ENCODE measurements around the gene UNK.
"Not testable (repeated sequence)": the region's sequence is repeated elsewhere in the genome, so short reads cannot be mapped to it uniquely, and the experiment has no call there.

The UNK gene

DNA sequence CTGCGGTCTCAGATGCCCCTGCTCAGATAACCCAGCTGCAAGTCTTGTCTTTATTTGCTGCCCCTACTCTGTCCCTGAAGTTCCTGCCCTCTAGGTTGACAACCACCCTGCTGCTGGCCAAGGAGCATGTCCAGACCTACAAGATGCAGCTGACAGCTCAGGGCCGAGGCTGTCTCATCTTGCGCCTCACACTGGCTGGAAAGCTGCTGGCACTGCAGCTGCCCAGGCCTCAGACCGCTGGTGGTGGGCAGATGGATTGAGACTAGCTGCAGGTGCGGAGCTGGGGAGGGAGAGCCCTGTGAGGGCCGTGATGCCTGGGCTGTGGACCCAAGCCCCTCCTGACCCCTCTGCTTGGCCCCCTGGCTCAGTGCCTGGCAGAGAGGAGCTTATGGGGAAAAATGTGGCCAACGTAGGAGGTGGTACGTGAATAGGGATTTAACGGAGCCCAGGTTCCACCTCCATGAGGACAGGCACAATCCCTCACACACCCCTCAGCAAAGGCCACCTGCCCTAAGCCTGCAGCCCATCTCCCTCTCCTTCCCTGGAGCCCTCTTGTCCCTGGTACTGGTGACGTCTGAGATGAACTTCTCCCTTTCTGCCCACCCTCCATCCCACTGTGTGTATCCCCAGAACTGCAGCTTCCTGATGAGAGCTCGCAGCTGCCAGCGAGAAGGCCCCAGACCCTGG lies 11.3 kb upstream of the UNK start:
- no peak for DNase-seq (ENCODE audit: low read depth in 1 of 2, low spot score in 1 of 2)

DNA sequence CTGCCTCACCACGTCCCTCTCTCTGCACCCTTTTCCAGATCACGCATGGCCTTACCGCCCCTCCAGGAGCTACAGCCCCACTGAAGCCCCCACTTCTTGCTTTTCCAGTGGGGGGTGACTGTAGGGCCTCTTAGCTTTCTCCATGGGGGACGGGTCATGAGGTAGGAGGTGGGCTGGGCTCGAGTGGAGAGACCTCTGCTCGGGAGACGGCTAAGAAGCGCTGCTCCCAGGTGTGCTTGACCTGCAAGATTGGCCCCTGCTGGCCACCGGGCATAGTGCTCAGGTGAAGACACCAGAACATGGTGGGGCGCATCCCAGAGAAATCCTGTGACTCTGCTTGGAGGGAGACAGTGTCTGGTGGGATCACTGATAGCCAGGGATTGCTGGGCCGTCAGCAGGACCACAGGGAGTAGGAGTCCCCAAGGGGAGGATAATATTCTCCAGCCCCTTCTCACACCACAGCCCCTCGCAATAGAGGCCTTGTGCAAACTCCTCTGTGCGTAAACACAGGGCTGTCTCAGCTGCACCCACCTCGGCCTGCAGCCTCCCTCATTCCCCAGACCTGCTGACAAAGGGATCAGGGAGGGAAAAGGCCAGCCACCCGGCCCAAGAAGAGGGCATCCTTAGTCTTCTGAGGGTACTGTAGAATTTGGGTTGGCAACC lies 10.7 kb upstream of the UNK start:
- DNase-seq (ENCODE audit: low read depth in 1 of 2, low spot score in 1 of 2), result no peak

DNA sequence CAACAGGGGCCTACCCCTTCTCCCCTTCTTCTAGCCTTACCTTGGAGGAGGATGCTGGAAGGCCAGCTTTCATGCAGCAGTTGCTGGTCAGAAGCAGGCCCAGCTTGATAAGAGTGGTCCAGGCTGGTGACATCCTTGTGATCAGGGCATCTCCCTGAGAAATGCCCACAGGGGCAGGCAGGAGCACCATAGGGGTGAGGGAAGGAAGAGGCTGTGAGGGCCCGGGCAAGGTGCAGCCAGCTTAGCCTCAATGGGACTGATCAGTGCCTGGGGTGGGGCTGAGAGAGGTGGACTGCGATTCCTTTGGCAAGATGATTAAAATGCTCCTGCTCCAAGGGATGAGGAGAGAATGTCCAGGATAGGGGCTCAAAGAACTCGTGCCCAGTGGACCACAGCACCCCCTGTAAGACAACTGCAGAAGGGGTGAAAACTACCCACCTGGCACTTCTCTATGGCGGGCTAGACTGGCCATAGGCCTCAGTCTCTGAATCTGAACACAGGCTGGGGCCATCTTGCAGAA lies 10.1 kb upstream of the UNK start:
- DNase-seq (ENCODE audit: low read depth in 1 of 2, low spot score in 1 of 2), result no peak

DNA sequence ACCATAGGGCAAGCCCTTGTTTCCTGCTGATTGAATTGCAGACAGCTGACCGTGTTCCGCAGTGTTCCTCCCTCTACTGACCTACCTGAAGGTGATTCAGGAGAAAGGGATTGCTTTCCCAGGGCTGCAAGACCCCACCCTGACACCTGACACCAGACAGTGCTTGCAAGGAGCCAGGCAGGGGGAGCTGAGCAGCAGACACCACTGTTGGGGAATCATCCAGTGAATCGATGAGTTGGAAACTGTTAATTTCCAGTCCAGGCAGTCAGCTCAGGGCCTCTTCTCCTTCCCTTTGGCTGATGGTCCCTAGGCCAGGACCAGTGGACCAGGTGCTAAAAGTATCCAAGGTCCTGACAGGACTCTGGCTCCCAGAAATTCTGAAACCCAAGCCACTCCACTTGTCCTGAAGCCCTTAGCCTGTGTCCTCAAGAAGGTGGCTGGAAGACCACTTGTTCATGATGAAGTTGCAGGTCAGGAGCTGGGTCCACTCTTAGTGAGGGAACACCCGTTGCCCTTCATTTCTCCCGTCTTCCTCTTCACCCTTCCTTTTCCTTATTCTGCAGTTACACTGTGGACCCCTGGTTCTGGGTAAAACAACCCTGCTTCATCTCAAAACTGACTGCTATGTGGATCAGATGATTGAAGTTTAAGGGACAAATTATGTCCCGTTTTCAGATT lies 9.5 kb upstream of the UNK start:
- no peak for DNase-seq (ENCODE audit: low read depth in 1 of 2, low spot score in 1 of 2)

DNA sequence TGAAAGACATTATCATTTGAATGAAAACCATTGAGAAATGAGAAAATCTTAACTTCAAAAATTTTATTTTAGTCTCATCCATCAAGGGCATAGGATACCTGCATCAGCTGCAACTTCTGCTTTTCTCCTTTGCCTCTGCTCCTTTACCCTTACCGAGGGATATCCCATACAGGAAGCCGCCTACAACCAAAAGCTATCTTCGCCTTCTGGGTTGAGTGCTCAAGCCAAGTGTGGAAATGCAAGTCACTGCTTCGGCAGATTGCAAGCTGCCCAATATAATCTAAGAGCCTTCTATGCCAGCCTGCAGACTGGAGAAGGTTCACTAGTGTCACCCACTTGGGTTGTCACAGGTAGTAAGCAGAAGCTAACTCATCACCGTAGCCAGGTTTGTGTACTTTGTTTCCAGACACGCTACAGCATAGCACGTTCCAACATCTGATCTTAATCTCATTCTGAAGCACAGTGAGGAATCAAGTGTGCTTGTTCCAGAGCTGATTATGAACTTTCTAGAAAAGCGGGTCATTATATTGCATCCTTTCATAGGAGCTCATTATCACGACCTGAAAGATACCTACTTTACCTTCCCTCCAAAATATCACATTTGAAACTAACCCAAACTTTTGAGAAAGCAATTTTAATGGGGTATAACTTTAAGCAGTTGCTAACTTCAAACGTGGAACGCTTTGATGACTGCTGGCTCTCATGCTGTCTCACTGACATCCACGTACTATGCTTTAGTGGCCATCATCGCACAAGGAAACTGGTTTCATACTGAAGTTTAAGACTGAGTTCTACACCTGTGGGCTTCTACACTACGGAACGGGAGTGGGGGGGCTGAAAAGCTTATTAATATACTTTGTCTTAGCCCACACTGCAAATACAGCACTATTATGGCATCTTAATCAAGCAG lies 8.0 kb upstream of the UNK start:
- DNase-seq (ENCODE audit: low read depth in 1 of 2, low spot score in 1 of 2), result no peak

DNA sequence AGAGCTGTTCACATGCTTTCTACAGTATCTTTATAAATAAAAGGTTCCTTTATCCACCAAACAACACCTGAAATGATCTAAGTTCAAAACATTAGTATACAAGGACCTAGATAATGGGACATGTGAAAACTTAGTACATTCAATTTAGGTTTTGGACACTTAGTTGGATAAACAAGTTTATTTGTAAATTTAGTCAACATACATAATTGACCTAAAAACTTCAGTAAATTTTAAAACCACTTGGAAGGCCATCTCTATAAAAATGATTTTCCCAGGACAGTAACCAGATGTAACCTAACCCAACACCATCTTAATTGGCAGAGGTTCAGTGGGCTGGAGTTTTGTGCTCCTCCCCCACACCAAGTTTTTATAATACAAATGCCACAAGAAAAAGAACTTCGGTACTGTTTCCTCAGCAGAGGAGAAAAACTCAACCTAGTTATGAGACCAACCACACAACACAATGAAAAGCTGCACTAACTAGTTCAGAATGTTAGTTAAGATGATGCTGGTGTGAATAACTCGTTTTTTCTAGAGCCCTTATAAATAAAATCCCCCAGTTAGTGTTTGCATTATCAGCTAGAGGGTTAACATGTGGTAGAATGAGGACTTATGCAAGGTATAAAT lies 7.2 kb upstream of the UNK start:
- no peak for DNase-seq (ENCODE audit: low read depth in 1 of 2, low spot score in 1 of 2)

DNA sequence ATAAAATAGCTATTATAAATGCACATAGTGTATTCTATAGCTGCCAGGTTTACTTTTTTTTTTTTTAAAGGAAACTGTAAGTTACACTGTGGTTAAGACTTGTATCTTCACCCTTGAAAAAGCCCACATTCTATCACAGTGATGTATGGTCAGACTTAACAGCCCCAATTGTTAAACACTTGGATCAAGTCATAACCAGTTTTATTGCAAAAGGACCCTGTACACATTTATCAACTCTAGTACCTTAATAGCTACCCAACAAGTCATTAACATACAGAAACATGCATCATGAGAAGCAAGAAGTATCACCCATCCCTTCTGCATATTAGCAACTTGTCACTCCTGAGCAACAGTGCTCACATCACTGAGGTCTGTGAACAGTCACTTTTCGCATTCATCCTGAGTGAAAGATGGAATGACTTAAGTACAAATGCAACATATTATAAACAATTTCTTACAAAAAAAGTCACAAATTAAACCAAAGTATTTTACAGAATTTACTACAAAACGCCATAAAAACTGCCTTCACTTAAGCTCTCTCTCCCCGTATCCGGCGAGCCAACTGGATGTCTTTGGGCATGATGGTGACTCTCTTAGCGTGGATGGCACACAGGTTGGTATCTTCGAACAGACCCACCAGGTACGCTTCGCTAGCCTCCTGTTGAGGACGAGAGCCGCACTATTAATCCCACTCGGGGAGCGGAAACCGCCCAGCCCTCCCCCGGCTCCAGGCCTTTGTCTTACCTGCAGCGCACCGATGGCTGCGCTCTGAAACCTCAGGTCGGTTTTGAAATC lies 6.3 kb upstream of the UNK start:
- not testable (repeated sequence) for DNase-seq (ENCODE audit: low read depth in 1 of 2, low spot score in 1 of 2)

DNA sequence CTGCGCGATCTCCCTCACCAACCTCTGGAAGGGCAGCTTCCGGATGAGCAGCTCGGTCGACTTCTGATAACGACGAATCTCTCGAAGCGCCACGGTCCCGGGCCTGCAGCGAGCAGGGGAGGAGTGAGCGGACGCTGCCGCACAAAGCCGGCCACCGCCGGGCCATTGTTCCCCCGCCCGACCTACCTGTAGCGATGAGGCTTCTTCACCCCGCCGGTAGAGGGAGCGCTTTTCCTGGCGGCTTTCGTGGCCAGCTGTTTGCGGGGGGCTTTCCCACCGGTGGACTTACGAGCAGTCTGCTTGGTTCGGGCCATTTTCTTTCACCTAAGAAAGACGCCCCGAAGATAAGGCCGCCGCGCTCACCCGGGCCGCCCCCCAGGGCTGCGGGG lies 5.8 kb upstream of the UNK start:
- no peak for DNase-seq (ENCODE audit: low read depth in 1 of 2, low spot score in 1 of 2)

DNA sequence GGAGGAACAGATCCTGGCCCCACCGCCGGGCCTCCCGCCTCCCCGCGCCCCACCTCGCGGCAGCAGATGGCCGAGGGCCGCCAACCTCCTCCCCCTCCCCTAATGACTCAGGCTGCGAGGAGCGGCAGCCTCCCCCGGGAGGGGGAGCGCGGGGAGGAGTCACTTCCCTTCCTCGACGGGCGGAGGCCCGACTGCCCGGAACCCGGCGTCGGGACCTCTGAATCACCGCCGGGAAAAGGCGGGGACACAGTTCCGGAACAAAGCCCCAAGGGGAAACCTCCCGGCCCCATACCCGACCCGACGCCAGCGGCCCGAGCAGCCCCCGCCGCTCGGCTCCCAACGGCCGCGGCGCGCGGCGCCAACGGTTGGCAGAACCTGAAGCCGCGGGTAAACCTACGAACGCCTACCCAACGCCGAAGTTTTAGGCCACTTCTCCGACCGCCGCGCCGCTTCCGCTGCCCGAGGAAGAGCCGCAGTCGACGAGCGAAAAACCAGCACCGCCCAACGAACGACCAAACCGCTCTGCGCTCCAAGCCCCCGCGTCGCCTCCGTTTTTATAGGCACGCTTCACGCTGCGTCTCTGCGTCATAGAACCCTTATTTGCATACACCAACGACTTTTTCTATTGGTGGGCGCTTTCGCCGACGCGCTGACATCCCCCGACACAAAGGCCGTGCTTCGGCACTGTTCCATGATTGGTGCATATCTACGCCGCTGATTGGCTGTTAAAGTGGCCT lies 5.2 kb upstream of the UNK start:
- peak; percentile 88 to 92 for DNase-seq (ENCODE audit: low read depth in 1 of 2, low spot score in 1 of 2)

DNA sequence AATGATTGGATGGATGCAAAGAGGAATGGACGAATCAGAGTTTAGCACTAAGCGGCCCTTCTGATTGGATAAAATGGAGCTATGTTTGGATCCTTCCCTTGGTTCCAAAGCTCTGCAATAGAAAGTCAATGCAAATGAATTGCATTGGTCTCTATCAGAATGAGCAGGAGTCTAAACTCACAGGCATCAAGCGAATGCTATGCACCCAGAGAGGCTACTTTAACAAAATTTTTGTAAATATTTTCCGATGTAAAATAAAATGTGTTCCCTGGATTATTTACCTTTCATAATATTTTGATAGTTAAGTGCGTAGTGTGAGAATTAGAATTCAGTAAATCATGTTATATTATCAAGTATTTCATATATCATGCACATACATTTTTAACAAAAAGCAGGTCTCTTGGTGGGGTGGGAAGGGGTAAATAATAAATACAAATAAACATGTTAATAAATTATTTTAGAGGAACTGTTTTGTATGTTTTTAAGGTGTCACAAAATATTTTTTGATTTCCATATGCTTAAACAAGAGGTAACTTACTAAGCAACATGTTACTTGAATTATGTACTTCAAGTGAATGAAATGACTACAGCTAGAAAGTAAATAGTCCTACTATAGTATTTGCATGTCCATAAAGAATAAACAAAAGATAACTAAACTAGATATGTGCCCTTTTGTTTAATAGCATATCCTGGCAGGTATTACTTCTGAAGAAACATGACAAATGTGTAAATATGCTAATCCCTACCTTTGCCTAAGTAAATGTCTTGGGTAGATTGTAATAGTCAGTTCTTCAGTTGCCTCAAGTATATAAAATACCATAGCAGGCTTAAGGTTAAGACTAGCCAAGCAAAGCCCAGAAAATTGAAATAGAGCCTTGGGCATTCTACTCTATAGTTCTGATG lies 4.4 kb upstream of the UNK start:
- DNase-seq (ENCODE audit: low read depth in 1 of 2, low spot score in 1 of 2), result no peak

DNA sequence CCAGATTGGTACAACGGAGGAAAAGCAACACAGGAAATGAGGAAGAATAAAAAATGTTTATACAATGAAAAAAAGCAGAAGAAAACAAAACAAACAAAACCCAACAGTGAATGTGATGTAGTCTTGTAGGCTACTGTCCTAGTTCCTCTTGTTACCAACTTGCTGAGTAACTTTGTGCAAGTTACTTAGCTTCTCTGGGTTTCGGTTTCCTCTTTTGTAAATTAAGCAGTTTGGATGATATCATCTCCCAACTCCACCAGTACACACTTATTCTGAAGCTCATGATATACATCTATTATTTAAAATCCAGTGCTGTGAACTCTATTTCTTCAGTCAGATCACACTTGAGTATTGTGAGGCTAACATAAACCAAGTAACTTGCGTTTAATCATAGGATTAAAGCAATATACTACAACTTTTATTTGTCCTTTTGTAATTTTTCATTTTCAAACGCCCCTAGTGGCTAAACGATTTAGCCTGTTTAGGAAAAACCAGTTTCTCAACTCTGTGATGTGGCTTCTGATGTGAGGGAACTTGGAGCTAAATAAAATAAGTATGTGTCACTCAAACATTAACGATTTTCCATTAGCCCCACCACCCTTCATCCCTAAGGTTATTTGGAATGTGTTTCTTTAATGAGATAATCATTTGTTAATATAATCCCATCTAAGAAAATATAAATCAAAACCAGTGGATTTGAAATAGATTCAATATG lies 1.4 kb upstream of the UNK start:
- no peak for DNase-seq (ENCODE audit: low read depth in 1 of 2, low spot score in 1 of 2)

DNA sequence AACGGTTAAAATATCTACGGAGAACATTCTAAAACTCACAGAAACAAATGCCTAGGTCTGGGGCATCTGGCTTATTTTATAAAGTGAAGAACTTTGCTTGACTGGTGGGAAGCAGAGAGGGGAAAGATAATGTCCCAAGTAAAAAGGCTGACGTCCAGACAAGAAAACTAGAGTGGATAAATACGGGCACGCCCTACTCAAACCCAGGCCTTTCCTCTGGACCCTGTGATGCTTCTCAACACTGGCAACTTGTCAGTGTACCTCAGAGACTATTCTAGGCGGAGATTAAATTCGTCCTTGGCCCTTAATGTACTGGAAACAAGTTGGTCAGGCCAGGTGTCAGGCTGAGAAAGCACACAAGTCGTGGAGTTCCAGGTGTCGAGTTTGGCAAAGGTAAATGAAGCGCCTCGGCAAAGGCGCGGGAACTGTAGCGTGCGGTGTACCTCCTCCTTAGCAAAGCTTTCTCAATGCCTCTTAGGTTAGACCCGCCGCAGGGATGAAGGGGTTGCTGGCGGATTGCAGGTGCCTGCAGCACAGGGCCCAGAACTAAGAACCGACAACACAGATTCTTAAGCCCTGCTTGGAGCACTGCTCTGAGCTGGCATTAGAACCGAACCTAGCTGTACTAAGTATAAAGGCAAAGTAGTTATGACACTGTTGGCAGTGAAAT lies 668 bp upstream of the UNK start:
- DNase-seq (ENCODE audit: low read depth in 1 of 2, low spot score in 1 of 2), result no peak

DNA sequence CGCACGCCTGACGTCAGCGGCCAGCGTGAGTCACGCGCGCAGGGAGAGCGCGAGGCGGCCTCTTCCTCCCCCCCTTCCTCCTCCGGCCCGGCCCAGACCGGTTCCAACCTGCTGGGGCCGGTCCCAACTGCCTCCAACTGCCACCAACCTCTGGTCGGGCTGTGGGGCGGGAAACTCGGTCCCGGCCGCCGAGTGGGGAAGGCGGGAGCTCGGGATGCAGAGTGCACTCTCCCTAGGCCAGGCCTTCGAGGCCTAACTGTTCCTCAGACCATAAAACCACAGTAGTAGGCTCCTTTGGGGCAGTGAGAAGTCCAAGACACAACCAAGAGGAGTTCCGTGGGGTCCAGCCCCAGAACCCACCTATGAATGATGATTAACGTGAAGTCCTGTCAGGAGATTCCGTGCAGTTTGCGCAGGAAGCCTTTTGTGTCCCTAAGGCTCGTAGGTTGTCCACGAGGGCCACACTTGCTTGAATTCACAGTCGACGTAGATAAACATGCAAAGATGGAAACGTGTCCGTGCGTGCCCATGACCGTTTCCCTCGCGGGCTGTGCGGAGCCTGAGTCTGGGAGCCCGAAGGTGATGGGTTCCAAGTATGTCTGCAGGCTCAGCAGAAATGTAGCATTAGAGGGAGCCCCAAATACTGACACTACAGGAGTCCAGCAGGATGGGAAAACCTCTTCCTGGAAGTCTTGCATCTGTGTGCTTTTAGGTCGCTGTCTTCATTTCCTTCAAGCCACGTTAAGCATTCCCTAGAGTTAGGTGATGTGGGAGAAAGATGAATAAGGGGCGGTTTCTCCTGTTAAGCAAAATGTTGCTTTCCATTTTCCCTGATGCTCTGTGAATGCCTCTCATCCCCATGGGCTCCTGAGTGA lies 647 bp downstream of the UNK start:
- peak; percentile 79 to 86 for DNase-seq (ENCODE audit: low read depth in 1 of 2, low spot score in 1 of 2)

DNA sequence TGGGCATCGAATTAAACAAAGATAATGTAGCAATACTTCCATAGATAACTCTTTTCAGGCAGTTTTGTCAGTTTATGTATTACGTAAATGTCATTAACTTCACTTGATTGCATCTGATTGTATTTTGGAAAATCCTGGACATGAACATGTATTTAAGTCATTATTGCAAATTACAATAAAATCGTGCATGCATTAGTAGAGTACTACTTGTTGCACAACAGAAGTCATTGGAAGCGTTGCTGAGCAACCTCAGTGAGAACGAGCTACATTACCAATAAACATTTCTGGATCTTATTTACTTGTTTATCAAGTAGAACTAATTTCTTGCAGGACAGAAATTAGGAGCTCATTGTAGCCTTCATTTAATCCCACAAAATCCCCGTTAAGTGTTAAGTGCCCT lies 6.6 kb downstream of the UNK start:
- no peak for DNase-seq (ENCODE audit: low read depth in 1 of 2, low spot score in 1 of 2)

DNA sequence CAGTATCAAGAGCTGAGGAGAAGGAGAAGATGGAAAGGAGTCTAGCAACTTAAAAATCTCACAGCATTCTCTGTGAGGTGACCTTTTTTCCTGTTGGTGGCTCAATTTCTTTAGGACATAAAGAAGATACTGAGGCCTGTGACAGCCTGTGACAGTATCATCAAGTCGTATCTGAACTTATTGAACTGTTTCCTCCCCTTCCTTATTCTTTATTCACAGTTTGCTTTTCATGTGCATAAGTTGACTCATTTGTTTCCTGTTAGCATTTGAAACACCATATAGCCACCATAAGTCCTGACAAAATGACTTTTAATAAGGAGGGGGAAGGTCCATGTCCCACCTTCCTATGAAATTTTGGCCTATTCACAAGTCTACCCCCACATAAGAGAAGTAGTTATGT lies 8.9 kb downstream of the UNK start:
- DNase-seq (ENCODE audit: low read depth in 1 of 2, low spot score in 1 of 2), result no peak

All from activated T-helper 1 cell treated with anti-CD3 and anti-CD28 coated beads, Interleukin-2, amount 50 U/mL, for 16 hours (primary cell).